HG03558 (cell line): ENCODE measurements around the gene C1QTNF6.

Experiments used
- ATAC-seq: cut with Tn5 transposase; IDR thresholded peaks from one replicate; pipeline ENCODE4 v1.9.1; 2021; ENCODE audit warnings: moderate number of reproducible peaks; ENCODE audit not compliant: unreplicated experiment; ENCODE audit errors: extremely low read depth

Gene C1QTNF6

DNA sequence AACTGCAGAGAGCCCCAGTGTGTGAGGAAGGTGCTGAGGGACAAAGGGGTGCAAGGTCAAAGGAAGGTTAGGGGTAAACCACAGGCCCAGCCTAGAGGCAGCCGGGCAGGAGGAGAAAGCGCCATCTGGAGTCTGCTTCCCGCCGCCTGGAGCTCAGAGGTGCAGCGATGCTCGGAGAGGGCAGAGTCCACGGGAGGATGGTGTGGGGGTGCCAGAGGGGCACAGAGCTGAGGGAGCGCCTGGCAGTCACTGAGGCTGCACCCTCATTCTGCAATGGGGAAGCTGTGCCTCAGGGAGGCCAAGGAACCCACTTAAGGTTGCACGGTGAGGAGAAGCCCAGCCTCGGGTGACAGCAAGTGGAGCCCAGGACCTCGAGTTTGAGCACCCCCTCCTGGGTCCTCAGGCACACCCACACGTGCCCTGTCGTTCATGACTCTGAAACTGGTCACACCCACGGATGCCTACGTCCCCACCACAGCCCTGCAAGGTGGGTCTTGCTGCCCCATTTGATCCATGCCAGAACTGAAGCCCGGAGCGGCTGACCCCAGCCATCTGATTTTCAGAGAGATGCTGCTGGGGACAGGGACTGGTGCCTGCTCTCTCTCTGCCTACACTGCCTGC is 39.9 kb downstream of the C1QTNF6 start:
- ATAC-seq = no peak

GRCh38 chr22:37147186-37147990 is 40.7 kb downstream of the C1QTNF6 start:
- no peak for ATAC-seq

GRCh38 chr22:37146507-37147180 is 41.4 kb downstream of the C1QTNF6 start:
- ATAC-seq = no peak

DNA sequence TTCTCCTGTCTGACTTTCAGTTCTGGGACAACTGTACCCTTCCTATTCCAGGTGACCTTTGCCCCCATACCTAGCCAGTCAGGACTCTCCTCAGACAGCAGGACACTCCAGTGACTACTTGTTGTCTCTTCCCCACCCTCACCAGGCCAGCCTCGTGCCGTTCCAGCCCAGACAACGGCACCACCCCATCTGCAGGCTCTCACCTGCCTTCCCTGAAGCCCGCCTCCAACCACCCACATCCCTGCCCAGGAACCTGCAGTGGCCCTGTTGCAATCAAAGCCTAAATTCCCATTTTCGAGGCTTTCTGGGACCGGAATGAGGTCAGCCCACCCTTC is 42.0 kb downstream of the C1QTNF6 start:
- ATAC-seq = no peak

- ATAC-seq = no peak
Observed at GRCh38 chr22:37145180-37146050, 42.6 kb downstream of the C1QTNF6 start.

GRCh38 chr22:37144180-37144554 is 43.9 kb downstream of the C1QTNF6 start:
- no peak for ATAC-seq

DNA sequence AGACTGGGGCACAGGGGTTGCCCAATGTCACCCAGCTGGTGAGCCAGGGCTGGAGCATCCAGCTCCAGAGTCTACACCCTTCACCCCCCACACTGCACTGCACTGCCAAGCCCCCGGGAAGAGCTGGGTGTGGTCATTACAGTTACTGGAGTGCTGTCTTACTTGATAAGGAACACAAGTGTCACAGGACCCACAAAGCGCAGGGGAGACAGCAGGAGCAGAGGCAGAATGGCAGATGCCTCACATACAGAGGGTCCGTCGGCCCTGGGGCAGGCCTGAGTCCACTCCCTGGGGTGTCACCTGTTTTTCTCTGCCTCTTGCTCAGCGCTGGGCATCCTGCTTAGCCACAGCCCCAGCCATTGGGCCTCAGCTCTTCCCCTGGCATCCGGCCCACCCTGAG is 46.1 kb downstream of the C1QTNF6 start:
- ATAC-seq = no peak

GRCh38 chr22:37141476-37141875 is 46.6 kb downstream of the C1QTNF6 start:
- ATAC-seq = no peak

DNA sequence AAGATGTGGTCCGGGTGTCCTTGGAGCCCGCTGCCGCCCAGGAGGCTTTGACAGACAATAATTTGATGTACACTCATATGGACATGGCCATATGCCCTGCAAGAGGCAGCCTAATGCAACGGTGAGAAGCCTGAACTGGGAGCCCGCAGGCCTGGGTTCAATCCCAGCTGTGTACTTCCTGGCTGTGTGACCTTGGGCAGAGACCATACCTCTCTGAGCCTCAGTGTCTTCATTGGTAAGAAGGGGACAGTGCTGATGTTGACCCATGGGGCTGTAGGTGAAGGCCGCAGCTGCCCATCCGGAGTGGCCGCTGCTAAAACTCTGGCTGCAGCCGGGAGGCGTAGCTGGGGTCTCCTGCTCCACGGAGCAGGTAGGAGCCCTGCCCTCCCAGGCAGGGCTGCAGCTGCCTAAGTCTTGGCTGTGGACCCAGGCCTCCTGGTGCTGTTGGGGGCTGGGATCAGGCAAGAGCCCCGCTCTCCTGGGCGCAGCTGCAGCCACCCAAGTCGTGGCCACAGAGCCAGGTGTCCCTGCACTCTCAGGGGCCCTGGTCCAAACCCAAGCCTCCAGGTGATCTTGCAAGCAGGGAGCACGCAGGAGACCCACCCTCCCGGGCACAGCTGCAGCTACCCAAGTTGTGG is 47.2 kb downstream of the C1QTNF6 start:
- ATAC-seq = no peak

DNA sequence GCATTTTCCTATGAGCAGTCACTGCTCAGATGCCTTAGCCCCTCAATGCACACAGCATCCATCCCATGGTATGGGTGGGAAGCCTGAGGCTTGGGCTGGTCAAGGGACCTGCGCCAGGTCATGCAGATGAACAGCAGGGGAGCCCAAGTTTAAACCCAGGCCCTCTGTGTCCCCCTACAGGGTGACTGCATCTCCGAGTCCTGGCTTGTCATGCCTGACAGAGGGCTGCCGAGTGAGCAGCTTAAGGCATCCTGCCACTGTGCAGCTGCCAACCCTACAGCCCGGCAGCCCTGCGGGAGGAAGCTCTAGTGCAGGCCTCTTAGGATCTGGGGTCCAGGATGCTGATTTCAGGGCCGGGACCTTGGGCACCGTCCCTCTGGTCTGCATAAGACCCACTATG is 48.3 kb downstream of the C1QTNF6 start:
- no peak for ATAC-seq

DNA sequence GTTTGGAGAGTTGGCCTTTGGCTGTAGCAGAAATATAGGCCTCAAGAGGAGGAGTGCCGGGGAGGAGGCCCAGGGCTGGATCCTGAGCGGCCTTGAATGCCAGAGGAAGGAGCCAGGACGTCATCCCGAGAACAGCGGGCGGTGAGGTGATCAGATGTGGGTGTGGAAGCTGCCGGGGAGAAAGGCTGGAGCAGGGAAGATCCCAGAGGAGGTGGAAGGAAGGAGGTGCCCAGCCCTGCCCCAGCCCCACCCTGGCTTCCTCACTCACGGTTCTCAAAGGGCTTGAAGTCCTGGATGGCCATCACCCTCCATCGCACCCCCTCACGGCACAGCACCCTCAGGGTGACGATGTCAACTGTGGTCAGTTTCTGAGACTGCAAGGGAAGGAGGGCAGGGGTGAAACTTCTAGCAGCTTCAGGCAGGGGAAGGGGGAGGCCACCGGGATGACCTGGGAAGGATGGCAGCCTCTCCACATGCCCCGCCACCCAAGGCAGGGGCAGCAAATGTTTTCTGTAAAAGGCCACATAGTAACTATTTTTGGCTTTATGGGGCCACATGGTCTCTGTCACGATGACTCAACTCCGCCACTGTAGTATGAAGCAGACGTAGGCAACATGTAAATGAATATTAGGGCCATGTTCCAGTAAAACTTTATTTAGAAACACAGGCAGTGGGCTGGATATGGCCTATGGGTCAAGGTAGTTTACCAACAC is 49.0 kb downstream of the C1QTNF6 start:
- ATAC-seq = no peak

DNA sequence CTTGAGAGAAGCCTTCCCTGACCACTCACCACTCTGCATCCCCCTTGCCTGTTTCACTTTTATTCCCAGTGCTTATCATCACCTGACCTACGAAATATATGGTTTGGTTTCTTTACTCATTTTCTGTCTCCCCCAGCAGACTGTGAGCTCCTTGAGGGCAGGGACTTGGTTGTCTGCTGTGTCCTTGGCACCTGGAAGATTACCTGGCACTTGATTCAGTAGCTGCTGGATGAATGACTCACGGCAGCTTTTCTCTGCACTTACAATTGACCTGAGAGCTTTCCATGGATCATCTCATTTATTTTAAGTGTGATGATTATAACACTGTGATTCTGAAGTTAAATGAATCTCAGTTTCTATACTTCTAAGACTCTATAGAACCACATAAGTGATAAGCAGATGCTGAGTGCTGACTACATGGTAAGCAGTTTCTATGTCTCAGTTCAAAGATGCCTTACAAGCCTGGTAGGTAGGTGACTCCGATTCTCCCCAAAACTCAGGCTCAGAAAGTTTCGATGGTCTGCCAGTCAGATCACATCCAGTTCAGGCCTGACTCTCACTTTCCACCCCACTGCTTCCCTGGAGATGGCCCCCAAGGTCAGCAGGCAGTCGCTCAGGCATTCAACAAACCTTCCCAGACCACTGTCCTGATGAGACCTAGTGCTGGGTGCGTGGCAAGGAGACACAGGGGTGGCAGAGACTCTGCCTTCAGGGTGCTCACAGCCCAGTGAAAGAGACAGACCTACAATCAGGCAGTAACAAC is 50.0 kb downstream of the C1QTNF6 start:
- ATAC-seq = no peak

DNA sequence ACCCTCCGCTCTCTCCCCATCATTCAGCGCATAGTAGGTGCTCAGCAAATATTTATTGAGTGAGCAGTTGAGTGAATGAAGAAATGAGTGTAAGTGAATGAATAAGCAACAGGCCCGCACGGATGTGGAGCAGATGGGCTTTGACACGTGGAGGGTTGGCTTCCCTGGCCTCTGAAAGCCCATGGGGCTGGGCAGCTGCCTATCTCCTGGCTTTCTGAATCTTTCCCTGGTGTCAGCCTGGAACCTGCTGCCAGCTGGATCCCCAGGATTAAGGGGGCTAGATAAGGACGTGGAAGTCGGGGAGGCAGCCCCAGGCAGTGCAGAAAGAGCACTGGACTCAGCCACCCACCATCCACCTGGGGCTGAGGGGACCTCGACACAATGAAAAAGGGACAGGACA is 50.9 kb downstream of the C1QTNF6 start:
- no peak for ATAC-seq

- no peak for ATAC-seq
Observed at GRCh38 chr22:37135023-37135422, 53.0 kb downstream of the C1QTNF6 start.

DNA sequence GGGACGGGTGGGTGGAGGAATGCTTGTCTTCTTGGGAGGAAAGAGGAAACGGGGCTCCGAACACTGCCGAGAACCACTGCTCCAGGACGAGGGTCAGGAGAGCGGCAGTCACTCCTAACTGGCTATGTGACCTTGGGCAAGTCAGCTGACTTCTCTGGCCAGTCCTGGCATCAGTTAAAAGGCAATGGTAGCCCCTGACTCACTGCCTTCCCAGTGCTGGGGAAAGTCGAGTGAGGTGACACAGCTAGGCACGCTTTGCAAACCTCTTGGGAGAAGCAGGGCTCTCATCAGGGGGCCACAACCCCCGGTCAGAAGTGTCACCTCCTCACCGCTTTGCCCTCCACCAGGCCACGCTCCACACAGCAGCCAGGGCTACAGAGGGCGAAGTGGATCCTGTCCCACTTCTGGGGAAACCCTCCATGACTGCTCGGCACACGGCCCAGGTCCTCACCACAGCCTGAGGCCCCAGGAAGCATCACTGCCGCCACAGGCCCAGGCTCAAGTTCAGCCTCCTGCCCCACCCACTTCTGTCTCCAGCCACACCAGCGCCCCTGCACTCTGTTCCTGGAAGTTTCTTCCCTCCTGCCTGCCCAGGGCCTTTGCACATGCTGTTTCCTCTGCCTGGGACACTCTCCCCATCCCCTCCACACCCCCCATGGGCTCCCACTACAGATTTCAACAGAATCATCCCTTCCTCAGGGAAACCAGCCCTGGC is 54.6 kb downstream of the C1QTNF6 start:
- no peak for ATAC-seq

GRCh38 chr22:37132773-37133172 is 55.3 kb downstream of the C1QTNF6 start:
- no peak for ATAC-seq
